GM21529 (cell line): ENCODE measurements around the gene PALM3.
A peak's percentile ranks its signal among the peaks of the same experiment; 100 is the strongest.
"Not testable (repeated sequence)": the region's sequence is repeated elsewhere in the genome, so short reads cannot be mapped to it uniquely, and the experiment has no call there.

Source experiments
- ATAC-seq: cut with Tn5 transposase; IDR thresholded peaks from one replicate; pipeline ENCODE4 v1.9.1; 2021; ENCODE audit not compliant: unreplicated experiment

The PALM3 gene

DNA sequence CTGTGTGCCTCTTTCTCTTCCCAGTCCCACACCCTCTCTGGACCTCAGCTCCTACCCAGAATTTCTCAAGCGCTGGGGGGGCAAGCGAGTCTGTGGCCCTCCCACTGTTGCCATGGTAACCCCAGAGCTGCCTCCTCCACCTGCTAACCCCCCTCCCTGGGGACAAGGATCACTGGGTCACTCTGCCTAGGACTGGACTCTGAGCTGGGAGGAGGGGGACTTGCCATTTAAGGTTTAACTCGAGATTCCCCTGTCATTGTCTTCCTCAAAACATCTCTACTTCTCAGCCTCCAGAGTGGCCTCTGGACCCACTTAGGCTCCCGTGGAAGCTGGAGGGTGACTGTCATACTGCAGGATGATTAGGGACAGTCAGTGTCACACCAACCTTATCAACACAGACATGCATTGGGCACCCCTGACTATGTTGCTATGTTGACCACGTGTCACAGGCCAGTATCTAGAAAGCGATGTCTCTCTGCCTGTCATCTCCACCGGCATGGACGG lies 2.2 kb downstream of the PALM3 start:
- no peak for ATAC-seq

DNA sequence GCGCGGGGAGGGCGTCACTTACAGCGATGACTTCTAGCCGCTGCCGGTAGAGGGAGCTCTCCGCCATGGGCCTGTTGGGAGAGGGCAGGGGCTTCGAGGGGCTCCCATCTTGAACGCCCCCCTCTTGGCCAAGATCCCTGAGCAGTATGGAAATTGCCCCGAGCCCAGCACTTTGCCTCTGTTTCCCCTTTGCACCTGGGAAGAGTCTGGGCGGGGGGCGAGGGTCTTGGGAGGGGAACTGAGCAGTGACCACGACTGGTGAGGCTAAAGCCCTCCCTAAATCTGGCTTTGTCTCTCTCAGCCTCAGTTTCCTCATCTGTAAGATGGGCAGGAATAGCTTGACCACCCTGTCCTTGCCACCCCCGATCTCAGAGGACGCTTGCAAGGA lies 2.8 kb downstream of the PALM3 start:
- no peak for ATAC-seq

- ATAC-seq, result no peak
Observed at GRCh38 chr19:14058182-14059092, 3.4 kb downstream of the PALM3 start.

- no peak for ATAC-seq
Observed at GRCh38 chr19:14056741-14057356, 5.0 kb downstream of the PALM3 start.

DNA sequence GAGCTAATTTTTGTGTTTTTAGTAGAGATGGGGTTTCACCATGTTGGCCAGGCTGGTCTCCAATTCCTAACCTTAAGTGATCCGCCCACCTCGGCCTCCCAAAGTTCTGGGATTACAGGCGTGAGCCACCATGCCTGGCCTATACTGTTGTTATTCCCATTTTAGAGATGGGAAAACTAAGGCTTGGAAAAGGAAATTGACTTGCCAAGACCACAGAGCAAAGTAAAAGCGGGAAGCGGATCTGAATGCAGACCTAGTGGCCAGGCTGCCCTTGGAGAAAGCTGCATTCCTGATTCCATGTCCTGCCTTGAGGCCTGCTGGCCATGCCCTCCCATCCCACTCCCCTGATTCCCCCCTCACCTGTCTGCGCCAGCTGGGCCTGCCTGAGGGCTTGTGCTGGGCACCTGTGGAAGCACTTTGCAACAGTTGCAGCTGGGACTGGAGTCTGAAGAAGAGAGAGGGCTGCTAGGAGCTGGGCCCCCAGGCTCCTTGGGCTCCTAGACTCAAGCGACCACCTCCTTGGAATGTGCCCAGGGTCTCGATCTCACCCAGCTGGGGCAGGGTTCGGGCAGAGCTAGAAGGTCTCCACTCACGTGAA lies 5.7 kb downstream of the PALM3 start:
- no peak for ATAC-seq

- ATAC-seq, result no peak
Observed at GRCh38 chr19:14055396-14055795, 6.5 kb downstream of the PALM3 start.

DNA sequence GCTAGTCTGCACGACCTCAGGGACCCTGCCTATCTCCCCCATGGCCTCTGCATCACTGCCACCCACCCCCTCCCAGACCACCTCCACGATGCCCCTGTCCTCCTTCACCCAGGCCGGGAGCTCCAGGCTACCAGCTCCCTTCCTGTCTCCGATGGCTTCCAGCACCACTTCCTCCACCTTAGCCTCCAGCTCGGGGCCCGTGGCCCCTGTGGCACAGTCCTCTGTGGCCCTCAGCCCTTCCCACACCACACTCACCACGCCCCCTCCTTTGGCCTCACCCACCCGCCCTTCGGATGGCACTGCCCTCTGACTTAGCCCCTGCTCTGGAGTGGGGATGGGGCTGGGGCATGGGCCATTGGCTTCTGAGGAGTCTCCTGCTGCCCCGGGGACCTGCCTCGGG lies 7.2 kb downstream of the PALM3 start:
- ATAC-seq, result no peak

DNA sequence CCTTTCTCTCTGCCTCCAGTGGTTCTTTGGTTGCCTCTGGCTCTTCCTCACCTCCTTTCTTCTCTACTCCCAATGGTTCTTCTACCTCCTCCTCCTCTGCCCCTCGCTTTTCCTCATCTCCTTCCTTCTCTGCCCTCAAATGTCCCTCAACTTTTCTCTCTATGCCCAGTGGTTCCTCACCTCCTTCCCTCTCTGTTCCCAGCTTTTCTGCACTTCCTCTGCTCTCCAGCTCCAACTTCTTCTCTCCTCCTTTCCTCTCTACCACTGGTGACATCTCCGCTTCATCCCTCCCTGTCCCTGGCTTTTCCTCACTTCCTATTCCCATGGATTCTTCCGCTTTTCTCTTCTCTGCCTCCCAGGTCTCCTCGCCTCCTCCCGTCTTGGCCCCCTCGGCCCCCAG lies 7.8 kb downstream of the PALM3 start:
- ATAC-seq, result no peak

GRCh38 chr19:14053500-14053899 lies 8.4 kb downstream of the PALM3 start:
- ATAC-seq, result no peak

GRCh38 chr19:14053032-14053431 lies 8.8 kb downstream of the PALM3 start:
- ATAC-seq, result no peak

GRCh38 chr19:14052470-14052869 lies 9.4 kb downstream of the PALM3 start:
- ATAC-seq, result no peak

- ATAC-seq, result no peak
Observed at GRCh38 chr19:14051980-14052379, 9.9 kb downstream of the PALM3 start.

DNA sequence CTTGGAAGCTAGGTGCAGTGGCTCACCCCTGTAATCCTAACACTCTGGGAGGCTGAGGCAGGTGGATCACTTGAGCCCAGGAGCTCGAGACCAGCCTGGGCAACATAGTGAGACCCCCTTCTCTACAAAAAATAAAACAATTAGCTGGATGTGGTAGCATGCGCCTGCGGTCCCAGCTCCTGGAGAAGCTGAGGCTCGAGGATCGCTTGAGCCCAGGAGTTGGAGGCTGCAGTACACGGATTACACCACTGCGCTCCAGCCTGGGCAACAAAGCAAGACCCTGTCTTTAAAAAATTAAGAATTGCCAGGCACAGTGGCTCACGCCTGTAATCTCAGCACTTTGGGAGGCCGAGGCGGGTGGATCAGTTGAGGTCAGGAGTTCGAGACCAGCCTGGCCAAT lies 10.9 kb downstream of the PALM3 start:
- not testable (repeated sequence) for ATAC-seq

- no peak for ATAC-seq
Observed at GRCh38 chr19:14050512-14050911, 11.4 kb downstream of the PALM3 start.

DNA sequence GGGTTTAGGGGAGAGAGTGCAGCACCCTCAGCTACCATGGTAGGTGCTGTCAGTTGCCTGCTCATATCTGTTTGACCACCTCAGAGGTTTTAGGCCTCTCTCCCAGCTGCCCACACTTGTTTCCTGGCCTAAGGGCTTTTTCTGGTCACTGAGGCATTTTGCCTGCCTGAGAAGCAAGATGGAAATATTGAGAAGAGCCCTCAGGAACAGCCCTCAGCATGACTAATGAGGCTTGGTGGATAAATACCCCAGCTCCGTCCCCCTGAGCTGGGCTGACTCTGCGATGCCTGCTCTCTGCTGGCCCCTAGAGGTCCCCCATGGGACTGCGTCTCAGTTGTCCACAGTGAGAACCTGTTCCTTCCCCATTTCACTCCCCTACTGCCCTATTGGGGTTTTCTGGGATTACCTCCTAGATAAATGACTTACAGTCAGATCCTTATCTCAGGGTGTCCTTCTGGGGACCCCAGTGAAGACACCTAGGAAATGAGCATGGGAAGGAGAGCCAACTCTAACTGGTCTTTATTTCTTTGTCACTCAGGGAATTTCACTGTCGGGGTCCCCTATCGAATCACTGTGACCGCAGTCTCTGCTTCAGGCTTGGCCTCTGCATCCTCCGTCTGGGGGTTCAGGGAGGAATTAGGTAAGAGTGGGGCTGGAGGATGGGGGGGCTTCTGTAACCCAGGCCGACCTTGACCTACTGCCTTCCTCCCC lies 13.3 kb downstream of the PALM3 start:
- no peak for ATAC-seq

GRCh38 chr19:14047866-14048265 lies 14.0 kb downstream of the PALM3 start:
- ATAC-seq, result not testable (repeated sequence)

GRCh38 chr19:14042659-14043608 lies 18.9 kb downstream of the PALM3 start:
- ATAC-seq, result peak; percentile 49

DNA sequence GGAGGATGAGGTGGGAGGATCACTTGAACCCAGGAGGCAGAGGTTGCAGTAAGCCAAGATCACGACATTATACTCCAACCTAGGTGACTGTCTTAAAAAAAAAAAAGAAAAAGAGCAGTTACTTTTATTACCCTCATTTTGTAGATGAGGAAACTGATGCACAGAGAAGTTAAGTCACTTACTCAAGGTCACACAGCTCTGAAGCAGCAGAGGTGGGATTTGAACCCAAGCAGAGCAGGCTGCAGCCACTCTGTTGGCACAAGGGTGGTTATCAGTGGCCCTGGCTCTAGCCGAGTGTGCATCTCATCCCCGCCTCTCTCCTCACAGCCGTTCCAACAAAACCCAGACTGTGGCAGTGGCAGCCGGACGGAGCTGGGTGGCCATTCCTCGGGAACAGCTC lies 22.7 kb downstream of the PALM3 start:
- no peak for ATAC-seq

GRCh38 chr19:14035706-14036105 lies 26.2 kb downstream of the PALM3 start:
- no peak for ATAC-seq

DNA sequence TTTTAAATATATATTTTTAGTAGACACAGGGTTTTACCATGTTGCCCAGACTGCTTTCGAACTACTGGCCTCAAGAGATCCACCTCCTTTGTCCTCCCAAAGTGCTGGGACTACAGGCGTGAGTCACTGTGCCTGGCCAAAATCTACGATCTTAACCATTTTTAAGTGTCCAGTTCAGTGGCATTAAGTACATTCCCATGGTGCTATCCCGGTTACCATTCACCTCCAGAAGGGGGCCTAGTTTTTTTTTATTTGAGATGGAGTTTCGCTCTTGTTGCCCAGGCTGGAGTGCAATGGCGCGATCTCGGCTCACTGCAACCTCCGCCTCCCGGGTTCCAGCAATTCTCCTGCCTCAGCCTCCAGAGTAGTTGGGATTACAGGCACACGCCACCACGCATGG lies 26.7 kb downstream of the PALM3 start:
- ATAC-seq, result not testable (repeated sequence)
